HUES48 (cell line): ENCODE results near the gene RNF152.

Experiments
- H3K27ac ChIP-seq: one replicate; pipeline ENCODE4 v1.7.0; 2013; ENCODE audit warnings: low read depth, low read length, inconsistent platforms
- H3K27me3 ChIP-seq: 2 replicates; pipeline ENCODE4 v1.6.1; 2013; ENCODE audit warnings: mild to moderate bottlenecking, low read length; ENCODE audit not compliant: control insufficient read depth, insufficient read depth
- H3K36me3 ChIP-seq: 2 replicates; pipeline ENCODE4 v1.6.1; 2013; ENCODE audit warnings: low read length; ENCODE audit not compliant: control insufficient read depth, insufficient read depth
- H3K4me1 ChIP-seq: 2 replicates; pipeline ENCODE4 v1.6.1; 2013; ENCODE audit warnings: mild to moderate bottlenecking, low read length; ENCODE audit not compliant: control insufficient read depth, insufficient read depth
- H3K4me3 ChIP-seq: 2 replicates; pipeline ENCODE4 v1.5.1; 2013; ENCODE audit warnings: mild to moderate bottlenecking, low read depth, low read length
- H3K9ac ChIP-seq: 2 replicates; pipeline ENCODE4 v1.6.1; 2013; ENCODE audit warnings: mild to moderate bottlenecking, low read depth, low read length, moderate library complexity
- H3K9me3 ChIP-seq: 2 replicates; pipeline ENCODE4 v1.6.1; 2013; ENCODE audit warnings: low read length; ENCODE audit not compliant: control insufficient read depth, insufficient read depth

RNF152 gene

DNA sequence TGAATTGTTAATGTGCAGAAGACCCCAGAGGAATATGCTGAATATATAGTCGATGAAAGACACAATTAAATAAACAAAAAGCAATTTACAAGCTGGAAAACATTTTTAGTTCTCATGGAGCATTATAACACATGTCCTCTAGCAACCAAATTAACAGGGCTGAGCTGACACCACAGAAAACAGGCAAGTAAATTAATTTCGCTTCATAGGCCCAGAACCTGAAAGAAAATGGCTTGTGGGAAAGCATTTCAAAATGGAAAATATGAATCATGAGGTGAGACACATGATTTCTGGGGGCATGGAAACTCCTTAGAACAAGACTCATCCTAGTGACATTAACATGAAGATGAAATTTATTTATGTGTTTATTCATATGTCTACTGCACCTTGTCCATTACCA lies 25.0 kb upstream of the RNF152 start:
- H3K9ac ChIP-seq, result no peak overlapping the region
- no peak overlapping the region for H3K27ac ChIP-seq
- no peaks in the 10 kb centered on the region for H3K27me3 ChIP-seq
- H3K36me3 ChIP-seq, result no peaks in the 10 kb centered on the region
- H3K4me1 ChIP-seq, result peaks cover 6% of the 10 kb centered on the region
- no peaks in the 10 kb centered on the region for H3K9me3 ChIP-seq
- no peak overlapping the region for H3K4me3 ChIP-seq

GRCh38 chr18:61912476-61912875 lies 19.7 kb upstream of the RNF152 start:
- Histone ChIP-seq H3K27me3 (no peaks in the 10 kb centered on the region), H3K36me3 (no peaks in the 10 kb centered on the region), H3K4me1 (no peaks in the 10 kb centered on the region), H3K4me3 (no peak overlapping the region), H3K9ac (no peak overlapping the region), H3K9me3 (no peaks in the 10 kb centered on the region), H3K27ac (no peak overlapping the region)

DNA sequence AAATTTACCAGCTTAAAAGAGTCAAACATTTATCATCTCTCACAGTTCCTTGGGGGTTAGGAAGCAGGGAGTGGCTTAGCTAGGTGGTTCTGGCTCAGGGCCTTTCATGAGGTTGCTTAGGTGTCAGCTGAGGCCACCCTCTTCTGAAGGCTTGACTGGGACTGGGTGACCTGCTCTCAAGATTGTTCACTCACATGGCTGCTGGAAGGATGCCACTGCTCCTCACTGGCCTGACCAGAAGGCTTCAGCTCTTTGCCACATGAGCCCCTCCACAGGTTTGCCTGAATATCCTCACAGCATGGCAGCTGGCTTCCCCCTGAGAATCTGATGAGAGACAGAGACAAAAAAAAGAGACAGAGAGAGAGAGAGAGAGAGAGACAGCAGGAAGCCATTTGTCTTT lies 17.3 kb upstream of the RNF152 start:
- Histone ChIP-seq H3K27ac (no peak overlapping the region), H3K9me3 (no peaks in the 10 kb centered on the region), H3K4me3 (no peak overlapping the region), H3K4me1 (no peaks in the 10 kb centered on the region), H3K36me3 (no peaks in the 10 kb centered on the region), H3K27me3 (no peaks in the 10 kb centered on the region), H3K9ac (no peak overlapping the region)

DNA sequence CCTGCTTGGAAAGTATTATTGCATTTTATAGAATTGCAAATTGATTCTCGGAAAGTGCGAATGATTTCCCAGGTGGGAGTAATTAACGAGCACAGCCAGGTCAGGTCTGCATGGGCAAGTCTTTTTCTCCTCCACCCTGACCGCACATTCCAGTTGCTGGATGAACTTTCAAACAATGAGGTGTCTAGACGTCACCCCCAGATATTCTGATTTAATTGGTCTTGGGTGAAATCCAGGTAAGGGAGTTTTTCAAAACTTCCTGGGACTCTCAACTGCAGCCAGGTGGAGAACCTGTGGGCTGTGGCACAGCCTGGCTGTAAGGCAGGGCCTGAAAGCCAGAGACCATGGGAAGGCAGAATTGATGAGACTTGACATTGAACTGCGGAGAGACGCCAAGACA lies 15.9 kb upstream of the RNF152 start:
- no peaks in the 10 kb centered on the region for H3K36me3 ChIP-seq
- no peaks in the 10 kb centered on the region for H3K27me3 ChIP-seq
- H3K9ac ChIP-seq, result no peak overlapping the region
- no peak overlapping the region for H3K27ac ChIP-seq
- H3K4me3 ChIP-seq, result no peak overlapping the region
- no peaks in the 10 kb centered on the region for H3K9me3 ChIP-seq
- no peaks in the 10 kb centered on the region for H3K4me1 ChIP-seq

GRCh38 chr18:61901323-61901986 lies 8.6 kb upstream of the RNF152 start:
- H3K27me3 ChIP-seq, result no peaks in the 10 kb centered on the region

DNA sequence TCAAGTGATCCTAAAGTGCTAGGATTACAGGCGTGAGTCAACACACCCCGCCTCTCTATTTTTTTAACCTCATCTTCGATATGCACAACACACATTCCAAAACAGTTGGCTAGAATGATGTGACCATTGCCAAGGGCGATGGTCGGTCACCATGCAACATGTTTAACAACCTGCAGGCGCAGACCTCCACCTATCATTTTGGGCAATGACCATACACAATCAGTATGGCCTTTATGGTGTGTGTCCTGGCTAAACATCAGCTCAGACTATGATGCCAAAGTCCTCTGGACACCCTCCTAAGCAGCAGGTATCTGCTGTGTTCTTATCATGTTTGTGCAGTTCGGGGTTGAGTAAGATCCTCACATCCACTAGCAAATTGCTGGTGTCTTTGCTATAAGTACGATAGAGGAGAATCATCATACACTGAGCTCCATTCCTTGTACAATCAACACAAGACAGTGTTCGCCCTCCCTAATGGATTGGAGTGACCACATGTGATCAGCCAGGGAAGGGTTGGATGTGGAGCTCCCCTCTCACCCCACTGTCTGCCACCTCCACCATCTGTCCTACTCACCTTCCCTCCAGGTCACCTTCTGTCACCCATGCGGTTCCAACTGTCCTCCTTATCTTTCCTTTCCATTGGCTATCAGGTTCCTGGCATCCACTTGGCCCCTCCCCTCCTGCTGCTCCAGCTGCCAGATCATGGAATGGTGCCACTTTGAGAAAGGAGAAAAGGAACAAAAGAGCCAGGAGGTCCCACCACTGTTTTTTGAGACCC lies 7.9 kb upstream of the RNF152 start:
- peaks cover 5% of the 10 kb centered on the region; the same call in 1 of the 2 replicates for H3K27me3 ChIP-seq
- no peaks in the 10 kb centered on the region; the same call in 1 of the 2 replicates for H3K4me1 ChIP-seq
- H3K9me3 ChIP-seq, result no peaks in the 10 kb centered on the region
- no peak overlapping the region for H3K9ac ChIP-seq
- H3K4me3 ChIP-seq, result no peak overlapping the region
- no peak overlapping the region for H3K27ac ChIP-seq
- no peaks in the 10 kb centered on the region for H3K36me3 ChIP-seq

More at GRCh38 chr18:61901323-61901986, 8.6 kb upstream of the RNF152 start:
- Histone ChIP-seq H3K9me3 (no peaks in the 10 kb centered on the region), H3K4me1 (no peaks in the 10 kb centered on the region; the same call in 1 of the 2 replicates), H3K9ac (no peak overlapping the region), H3K4me3 (no peak overlapping the region), H3K36me3 (no peaks in the 10 kb centered on the region), H3K27ac (no peak overlapping the region)

GRCh38 chr18:61898640-61899101 lies 5.9 kb upstream of the RNF152 start:
- Histone ChIP-seq H3K27ac (no peak overlapping the region), H3K36me3 (no peaks in the 10 kb centered on the region)

DNA sequence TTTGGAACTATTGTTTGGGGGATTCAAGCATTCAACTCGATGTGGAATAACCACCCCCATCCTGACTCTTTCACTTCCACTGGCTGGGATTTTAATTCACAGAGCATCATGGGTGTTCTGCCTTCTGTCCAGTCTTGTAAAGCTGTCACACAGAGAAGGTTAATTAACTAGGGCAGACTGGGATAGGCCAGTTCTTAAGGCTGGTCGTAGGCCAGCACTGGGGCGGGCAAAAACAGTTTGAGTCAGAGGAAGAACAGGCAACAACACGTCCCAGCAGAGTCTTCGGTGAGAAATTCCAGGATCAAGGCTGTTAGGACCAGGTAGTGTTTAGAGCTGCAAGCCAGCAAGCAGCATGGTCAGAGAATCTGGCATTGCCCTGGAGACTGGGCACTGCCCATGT lies 4.0 kb upstream of the RNF152 start:
- H3K9me3 ChIP-seq, result no peaks in the 10 kb centered on the region
- peaks cover 12% of the 10 kb centered on the region for H3K4me1 ChIP-seq
- no peak overlapping the region for H3K27ac ChIP-seq
- no peak overlapping the region for H3K9ac ChIP-seq
- peaks cover 30% of the 10 kb centered on the region for H3K27me3 ChIP-seq
- H3K36me3 ChIP-seq, result no peaks in the 10 kb centered on the region
- H3K4me3 ChIP-seq, result no peak overlapping the region

More at GRCh38 chr18:61898640-61899101, 5.9 kb upstream of the RNF152 start:
- no peaks in the 10 kb centered on the region; the same call in 1 of the 2 replicates for H3K4me1 ChIP-seq
- no peak overlapping the region for H3K4me3 ChIP-seq
- H3K9me3 ChIP-seq, result no peaks in the 10 kb centered on the region
- H3K27me3 ChIP-seq, result peaks cover 14% of the 10 kb centered on the region
- H3K9ac ChIP-seq, result no peak overlapping the region

- H3K36me3 ChIP-seq, result no peaks in the 10 kb centered on the region
- no peak overlapping the region for H3K4me3 ChIP-seq
- H3K27ac ChIP-seq, result no peak overlapping the region
- peaks cover 37% of the 10 kb centered on the region for H3K27me3 ChIP-seq
- no peaks in the 10 kb centered on the region for H3K9me3 ChIP-seq
- no peak overlapping the region for H3K9ac ChIP-seq
- peaks cover 17% of the 10 kb centered on the region for H3K4me1 ChIP-seq
These were observed 3.3 kb upstream of the RNF152 start for GRCh38 chr18:61896118-61896517.

GRCh38 chr18:61894751-61895524 lies 2.1 kb upstream of the RNF152 start:
- peak overlapping the region; percentile 83 for H3K4me3 ChIP-seq
- H3K27ac ChIP-seq, result no peak overlapping the region

More at GRCh38 chr18:61894751-61895524, 2.1 kb upstream of the RNF152 start:
- no peak overlapping the region for H3K9ac ChIP-seq
- H3K9me3 ChIP-seq, result no peaks in the 10 kb centered on the region
- H3K4me1 ChIP-seq, result peaks cover 17% of the 10 kb centered on the region
- peaks cover 45% of the 10 kb centered on the region for H3K27me3 ChIP-seq
- H3K36me3 ChIP-seq, result no peaks in the 10 kb centered on the region
